Choroid plexus epithelial cell (primary cell): ENCODE measurements around the gene KCTD8.

Experiments used
- DNase-seq: peaks from one replicate; pipeline ENCODE4 v3.0.0-alpha.2; 2010; ENCODE audit warnings: low read depth
- H3K4me3 ChIP-seq: 2 replicates; pipeline ENCODE4 v1.5.1; 2011; ENCODE audit warnings: low read depth, mild to moderate bottlenecking, control low read depth, low read length, moderate library complexity
- CTCF ChIP-seq: conservative IDR thresholded peaks from 2 replicates; pipeline ENCODE4 v1.5.1; 2011; ENCODE audit warnings: low read depth, mild to moderate bottlenecking, control low read depth, inconsistent platforms, low read length, moderate library complexity

The KCTD8 gene

DNA sequence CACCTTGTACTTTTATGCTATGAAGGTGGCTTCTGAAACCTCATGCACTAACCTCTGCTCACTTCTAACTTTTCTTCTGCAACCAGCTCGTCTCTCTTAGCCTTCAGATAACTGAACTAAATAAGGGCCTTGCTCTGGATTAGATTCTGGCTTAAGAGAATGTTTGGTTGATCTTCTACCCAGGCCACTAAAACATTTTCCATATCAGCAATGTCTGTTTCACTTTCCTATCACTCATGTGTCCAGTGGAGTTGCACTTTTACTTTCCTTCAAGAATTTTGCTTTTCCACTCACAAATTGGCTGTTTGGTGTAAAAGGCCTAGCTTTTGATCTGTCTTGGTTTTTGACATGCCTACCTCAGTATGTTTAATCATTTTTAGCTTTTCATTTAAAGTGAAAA lies 105.8 kb downstream of the KCTD8 start:
- DNase-seq, result no peak
- TF ChIP-seq CTCF, result no peak
- H3K4me3 ChIP-seq, result no peak overlapping the region

- no peak overlapping the region for H3K4me3 ChIP-seq
- DNase-seq, result no peak
- TF ChIP-seq CTCF, result no peak
Measured at GRCh38 chr4:44326741-44327140, 121.9 kb downstream of the KCTD8 start.

GRCh38 chr4:44320833-44321232 lies 127.8 kb downstream of the KCTD8 start:
- DNase-seq, result no peak
- H3K4me3 ChIP-seq, result no peak overlapping the region
- no peak for TF ChIP-seq CTCF

GRCh38 chr4:44319129-44319528 lies 129.5 kb downstream of the KCTD8 start:
- H3K4me3 ChIP-seq, result no peak overlapping the region
- no peak for TF ChIP-seq CTCF
- no peak for DNase-seq

- TF ChIP-seq CTCF, result no peak
- no peak overlapping the region for H3K4me3 ChIP-seq
- DNase-seq, result no peak
Measured at GRCh38 chr4:44313702-44314101, 134.9 kb downstream of the KCTD8 start.

GRCh38 chr4:44287505-44287904 lies 161.1 kb downstream of the KCTD8 start:
- DNase-seq, result no peak
- H3K4me3 ChIP-seq, result no peak overlapping the region
- TF ChIP-seq CTCF, result no peak

DNA sequence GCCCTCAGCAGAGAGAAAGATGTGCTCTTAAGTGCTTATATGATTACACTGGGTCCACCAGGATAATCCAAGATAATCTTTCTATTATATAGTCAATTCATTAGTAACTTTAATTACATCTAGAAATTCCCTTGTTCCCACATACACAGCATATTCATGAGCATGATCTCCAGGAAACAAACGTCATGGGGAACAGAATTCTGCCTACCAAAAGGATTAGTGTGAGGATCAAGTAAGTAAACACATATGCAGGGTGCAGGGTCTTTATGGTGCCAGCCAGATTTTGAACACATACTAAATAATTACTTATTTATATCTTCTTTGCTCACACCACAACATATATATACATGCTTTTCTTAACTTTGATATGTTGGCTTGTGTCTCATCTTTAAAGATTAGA lies 169.1 kb downstream of the KCTD8 start:
- no peak for DNase-seq
- H3K4me3 ChIP-seq, result no peak overlapping the region
- no peak for TF ChIP-seq CTCF
